HepG2 (cell line): ENCODE measurements around the gene CLDN18.

Source experiments
- CTCF ChIP-seq: sonication (generic); formaldehyde crosslinking; IDR thresholded peaks from 2 replicates; pipeline ENCODE4 v1.5.0; 2020; ENCODE audit warnings: mild to moderate bottlenecking, missing genetic modification reagents, moderate library complexity
- SMAD3 ChIP-seq: sonication (generic); formaldehyde crosslinking; IDR thresholded peaks from 2 replicates; pipeline ENCODE4 v1.4.0; 2020; ENCODE audit warnings: missing genetic modification reagents
- ZNF143 ChIP-seq: sonication (generic); formaldehyde crosslinking; IDR thresholded peaks from 2 replicates; pipeline ENCODE4 v1.4.0; 2020; ENCODE audit warnings: missing genetic modification reagents
- ZNF772 ChIP-seq: sonication (generic); formaldehyde crosslinking; IDR thresholded peaks from 2 replicates; pipeline ENCODE4 v1.5.0; 2020; ENCODE audit warnings: mild to moderate bottlenecking, missing genetic modification reagents

GRCh38 chr3:138078096-138078495, 68.1 kb downstream of the CLDN18 start:
- TF ChIP-seq ZNF772 (CRISPR knock-in tag) (no peak), CTCF (CRISPR knock-in tag) (no peak), ZNF143 (CRISPR knock-in tag) (no peak), SMAD3 (CRISPR knock-in tag) (no peak)
